GM21381 (cell line): ENCODE data around the gene NEUROG2.
A peak's percentile ranks its signal among the peaks of the same experiment; 100 is the strongest.

Experiments used
- ATAC-seq: cut with Tn5 transposase; IDR thresholded peaks from one replicate; pipeline ENCODE4 v1.9.1; 2021; ENCODE audit warnings: mild to moderate bottlenecking, moderate library complexity; ENCODE audit not compliant: unreplicated experiment

The NEUROG2 gene

GRCh38 chr4:112521123-112522023 is 5.4 kb upstream of the NEUROG2 start:
- no peak for ATAC-seq

GRCh38 chr4:112520598-112521122 is 4.7 kb upstream of the NEUROG2 start:
- ATAC-seq, result no peak

- no peak for ATAC-seq
Observed at GRCh38 chr4:112519689-112520597, 4.0 kb upstream of the NEUROG2 start.

- no peak for ATAC-seq
Observed at GRCh38 chr4:112518675-112519074, 2.7 kb upstream of the NEUROG2 start.

GRCh38 chr4:112517911-112518310 is 1.9 kb upstream of the NEUROG2 start:
- ATAC-seq, result no peak

- ATAC-seq, result peak; percentile 28
Observed at GRCh38 chr4:112517067-112517634, 1.2 kb upstream of the NEUROG2 start.

- ATAC-seq, result peak; percentile 25
Observed at GRCh38 chr4:112516471-112517066, 589 bp upstream of the NEUROG2 start.

GRCh38 chr4:112515198-112516065 is 548 bp downstream of the NEUROG2 start:
- ATAC-seq, result peak; percentile 37

- ATAC-seq, result no peak
Observed at GRCh38 chr4:112514647-112515197, 1.3 kb downstream of the NEUROG2 start.

GRCh38 chr4:112513971-112514646 is 1.9 kb downstream of the NEUROG2 start:
- ATAC-seq, result no peak

- no peak for ATAC-seq
Observed at GRCh38 chr4:112511803-112512118, 4.2 kb downstream of the NEUROG2 start.

- ATAC-seq, result no peak
Observed at GRCh38 chr4:112511093-112511802, 4.7 kb downstream of the NEUROG2 start.

- no peak for ATAC-seq
Observed at GRCh38 chr4:112510291-112511092, 5.5 kb downstream of the NEUROG2 start.

GRCh38 chr4:112509243-112510141 is 6.5 kb downstream of the NEUROG2 start:
- ATAC-seq, result no peak

GRCh38 chr4:112508356-112508755 is 7.6 kb downstream of the NEUROG2 start:
- ATAC-seq, result no peak

- ATAC-seq, result no peak
Observed at GRCh38 chr4:112504807-112505206, 11.2 kb downstream of the NEUROG2 start.

GRCh38 chr4:112502871-112503270 is 13.1 kb downstream of the NEUROG2 start:
- ATAC-seq, result no peak
